H1 (cell line): Measurements from ENCODE around the gene RGS3. TPM values are rescaled to one million over a fixed set of nuclear protein-coding genes. Genes with fewer than 3 reads are reported as not detected.

Experiments
- CTCF ChIA-PET: fragments of 300-600 bp; sonication (Branson Sonifier 250); formaldehyde crosslinking; loops from one replicate; lab custom pipeline; 2021; ENCODE audit not compliant: partially characterized antibody; lab: Charles Lee
- POLR2A ChIA-PET: fragments of 300-600 bp; sonication (Branson Sonifier 250); formaldehyde crosslinking; loops from one replicate; lab custom pipeline; 2021; ENCODE audit warnings: inconsistent platforms; ENCODE audit not compliant: partially characterized antibody; lab: Charles Lee
- DNase-seq, 2 experiments: peaks; one replicate each; pipeline versions ENCODE4 v3.0.0 to v3.0.0-alpha.2; 2010 to 2022; ENCODE audit warnings: low spot score in 2 of 2, low read depth in 1 of 2, mixed read lengths in 1 of 2
- FAIRE-seq: peaks from 2 replicates; lab custom pipeline; 2011; peaks lifted over from hg19 to GRCh38; lab: Jason Lieb, UNC
- H2AFZ ChIP-seq: 2 replicates; pipeline ENCODE4 v1.8.1; 2012; ENCODE audit warnings: low read length, inconsistent platforms
- H2AK5ac ChIP-seq: 2 replicates; pipeline ENCODE4 v1.6.1; 2013; ENCODE audit warnings: low read depth, low read length
- H2BK120ac ChIP-seq: replicated peaks from 2 replicates; pipeline ENCODE3; 2013; ENCODE audit warnings: low read depth, low read length, inconsistent platforms
- H2BK12ac ChIP-seq: 2 replicates; pipeline ENCODE4 v1.6.1; 2013; ENCODE audit warnings: low read depth, low read length
- H2BK15ac ChIP-seq: 2 replicates; pipeline ENCODE4 v1.6.1; 2013; ENCODE audit warnings: low read length
- H2BK20ac ChIP-seq: 2 replicates; pipeline ENCODE4 v1.6.1; 2013; ENCODE audit warnings: low read length
- H2BK5ac ChIP-seq: 2 replicates; pipeline ENCODE4 v1.6.1; 2013; ENCODE audit warnings: low read depth, low read length
- H3K14ac ChIP-seq: 2 replicates; pipeline ENCODE4 v1.6.1; 2013; ENCODE audit warnings: inconsistent platforms; ENCODE audit not compliant: insufficient read length
- H3K18ac ChIP-seq: 2 replicates; pipeline ENCODE4 v1.6.1; 2013; ENCODE audit warnings: low read length; ENCODE audit errors: extremely low read depth
- H3K23ac ChIP-seq: 2 replicates; pipeline ENCODE4 v1.6.1; 2013; ENCODE audit warnings: inconsistent platforms; ENCODE audit not compliant: insufficient read length
- H3K23me2 ChIP-seq: 2 replicates; pipeline ENCODE4 v1.6.1; 2013; ENCODE audit warnings: low read depth, low read length
- H3K27ac ChIP-seq: 2 replicates; pipeline ENCODE4 v1.6.1; 2011; ENCODE audit warnings: low read depth, low read length, inconsistent platforms
- H3K27me3 ChIP-seq, 4 experiments: replicated peaks in 1 of 4; 1 replicate in 1 of 4; 2 replicates in 3 of 4; pipeline versions ENCODE4 v1.6.1 to v1.8.1; 2011 to 2013; ENCODE audit warnings: low read length in 3 of 4, mild to moderate bottlenecking in 3 of 4, inconsistent platforms in 2 of 4, mixed read lengths in 2 of 4, moderate library complexity in 1 of 4; ENCODE audit not compliant: control insufficient read depth in 3 of 4, insufficient read depth in 3 of 4; ENCODE audit errors: extremely low read depth in 1 of 4
- H3K36me3 ChIP-seq, 4 experiments: 2 replicates each; pipeline versions ENCODE4 v1.6.1 to v1.8.1; 2011 to 2013; ENCODE audit warnings: mild to moderate bottlenecking in 4 of 4, low read length in 3 of 4, moderate library complexity in 2 of 4, control low read depth in 1 of 4, inconsistent platforms in 1 of 4; ENCODE audit not compliant: insufficient read depth in 4 of 4, control insufficient read depth in 2 of 4
- H3K4ac ChIP-seq: replicated peaks from 2 replicates; pipeline ENCODE3; 2013; ENCODE audit warnings: low read length, low read depth, mixed read lengths, inconsistent platforms; ENCODE audit not compliant: insufficient read length
- H3K4me1 ChIP-seq, 4 experiments: replicated peaks in 1 of 4; 1 replicate in 1 of 4; 2 replicates in 3 of 4; pipeline versions ENCODE4 v1.6.1 to v1.8.1; 2011 to 2013; ENCODE audit warnings: low read length in 3 of 4, inconsistent platforms in 2 of 4, mixed read lengths in 1 of 4; ENCODE audit not compliant: insufficient read depth in 4 of 4, control insufficient read depth in 3 of 4
- H3K4me2 ChIP-seq, 2 experiments: 2 replicates each; pipeline versions ENCODE4 v1.6.1 to v1.8.1; 2011 to 2013; ENCODE audit warnings: low read depth in 2 of 2, low read length in 2 of 2, control low read depth in 1 of 2, inconsistent platforms in 1 of 2, mild to moderate bottlenecking in 1 of 2; ENCODE audit not compliant: insufficient read depth in 1 of 2
- H3K4me3 ChIP-seq, 4 experiments: fragments of 200-600, 300-600 bp in 1 of 4; sonication (generic), shearing (Covaris generic), sonication (Bioruptor Twin) in 1 of 4; 2 replicates each; pipeline versions ENCODE4 v1.5.1 to v1.8.1; 2011 to 2016; ENCODE audit warnings: low read length in 4 of 4, low read depth in 3 of 4, control low read depth in 2 of 4, inconsistent platforms in 2 of 4, mild to moderate bottlenecking in 2 of 4, mixed read lengths in 1 of 4, moderate library complexity in 1 of 4; ENCODE audit not compliant: insufficient read depth in 2 of 4; ENCODE audit errors: extremely low read depth in 1 of 4
- H3K56ac ChIP-seq: replicated peaks from 2 replicates; pipeline ENCODE3; 2013; ENCODE audit warnings: low read depth, mild to moderate bottlenecking, mixed read lengths, low read length, inconsistent platforms; ENCODE audit not compliant: insufficient read length
- H3K79me1 ChIP-seq: 2 replicates; pipeline ENCODE4 v1.6.1; 2013; ENCODE audit warnings: low read depth, low read length, control low read depth
- H3K79me2 ChIP-seq, 2 experiments: 2 replicates each; pipeline versions ENCODE4 v1.6.1 to v1.8.1; 2012 to 2013; ENCODE audit warnings: low read length in 2 of 2, mild to moderate bottlenecking in 2 of 2, inconsistent platforms in 1 of 2; ENCODE audit not compliant: insufficient read depth in 2 of 2, control insufficient read depth in 1 of 2
- H3K9ac ChIP-seq, 4 experiments: replicated peaks in 1 of 4; 1 replicate in 1 of 4; 2 replicates in 3 of 4; pipeline versions ENCODE4 v1.6.1 to v1.8.1; 2011 to 2013; ENCODE audit warnings: low read depth in 3 of 4, low read length in 3 of 4, control low read depth in 2 of 4, mild to moderate bottlenecking in 2 of 4, moderate library complexity in 2 of 4, inconsistent platforms in 1 of 4; ENCODE audit errors: extremely low read depth in 1 of 4
- H3K9me3 ChIP-seq, 2 experiments: 2 replicates each; pipeline versions ENCODE4 v1.6.1 to v1.8.1; 2012 to 2013; ENCODE audit warnings: mild to moderate bottlenecking in 2 of 2, moderate library complexity in 2 of 2, control low read depth in 1 of 2, inconsistent platforms in 1 of 2, low read depth in 1 of 2, low read length in 1 of 2, mixed read lengths in 1 of 2; ENCODE audit not compliant: insufficient read depth in 2 of 2
- H4K20me1 ChIP-seq, 2 experiments: replicated peaks in 1 of 2; 2 replicates each; pipeline versions ENCODE3 to v1.8.1; 2011 to 2013; ENCODE audit warnings: inconsistent platforms in 2 of 2, low read length in 2 of 2, mild to moderate bottlenecking in 1 of 2; ENCODE audit not compliant: insufficient read depth in 2 of 2, control insufficient read depth in 1 of 2
- H4K5ac ChIP-seq: 2 replicates; pipeline ENCODE4 v1.6.1; 2013; ENCODE audit warnings: low read length, low read depth, mixed read lengths, inconsistent platforms; ENCODE audit not compliant: insufficient read length
- H4K8ac ChIP-seq: 2 replicates; pipeline ENCODE4 v1.8.0; 2013; ENCODE audit warnings: mild to moderate bottlenecking, moderate library complexity, low read length, inconsistent platforms; ENCODE audit not compliant: insufficient read depth; ENCODE audit errors: extremely low read depth
- H4K91ac ChIP-seq: replicated peaks from 2 replicates; pipeline ENCODE3; 2013; ENCODE audit warnings: low read length, mixed read lengths, inconsistent platforms; ENCODE audit not compliant: insufficient read length
- KDM4A ChIP-seq: IDR thresholded peaks from one replicate; pipeline ENCODE4 v1.7.1; 2012; ENCODE audit warnings: low read depth, mild to moderate bottlenecking, moderate library complexity, low read length, inconsistent platforms; ENCODE audit not compliant: severe bottlenecking
- MAFK ChIP-seq: IDR thresholded peaks from 2 replicates; pipeline ENCODE4 v1.6.1; 2012; ENCODE audit warnings: low read depth, mild to moderate bottlenecking, improper control_type of control experiment, low read length
- NANOG ChIP-seq: IDR thresholded peaks from 2 replicates; pipeline ENCODE4 v1.6.1; 2011; ENCODE audit warnings: low read length, low read depth, mild to moderate bottlenecking, inconsistent platforms; ENCODE audit not compliant: insufficient read depth, poor library complexity, severe bottlenecking
- POU5F1 ChIP-seq: IDR thresholded peaks from 2 replicates; pipeline ENCODE4 v1.6.1; 2011; ENCODE audit warnings: low read depth, mild to moderate bottlenecking, low read length, moderate library complexity
- WGBS, 2 experiments: shearing (Covaris generic) in 1 of 2; methylation state at CpG; one replicate each; pipeline versions ENCODE4 v1.1.6 to v1.1.7; 2013 to 2015; ENCODE audit warnings: low lambda C conversion rate in 2 of 2, mixed read lengths in 2 of 2, inconsistent platforms in 1 of 2, low coverage in 1 of 2, missing lambda C conversion rate in 1 of 2; ENCODE audit not compliant: insufficient replicate concordance in 2 of 2, insufficient coverage in 1 of 2, insufficient read length in 1 of 2; ENCODE audit errors: extremely low coverage in 1 of 2, missing lambda C conversion rate in 1 of 2; 5-methylcytosine and 5-hydroxymethylcytosine counted together
- polyA plus RNA-seq, 7 experiments: library from polyadenylated mRNA; depleted of rRNA in 3 of 7; stranded (reverse) in 5 of 7; unstranded in 2 of 7; fragments of >200 nt in 5 of 7; fragments of 200-250 nt in 2 of 7; gene quantifications; 1 replicate in 5 of 7; 2 replicates in 1 of 7; 4 replicates in 1 of 7; pipeline versions ENCODE4 v1.2.1 to v1.2.3, GENCODE V29; 2011 to 2013; ENCODE audit warnings: missing spikeins in 2 of 7, mixed read lengths in 2 of 7
- total RNA-seq: library from RNA; stranded (reverse); fragmentation: NEBNext Ultra II Directional; extraction: Animal tissue kit (Norgen Biotek cat#: 25700); gene quantifications from 2 replicates; pipeline ENCODE4 v1.2.1, GENCODE V29; 2021

Gene RGS3
- total and polyA plus RNA-seq, 2 of the 8 experiments (the other 6 are each of a cell fraction or from before 2014, with no cell fraction given) = 12.6 to 18.2 TPM

- H2BK20ac ChIP-seq = no peak overlapping the region
- no peak overlapping the region for H2AFZ ChIP-seq
- no peaks in the 10 kb centered on the region for H3K79me1 ChIP-seq
- H3K4ac ChIP-seq = no peak overlapping the region
- H2BK5ac ChIP-seq = no peak overlapping the region
- no peaks in the 10 kb centered on the region for H3K79me2 ChIP-seq
- no peak for FAIRE-seq
- H2BK120ac ChIP-seq = no peak overlapping the region
- H4K8ac ChIP-seq = no peak overlapping the region
- H3K4me1 ChIP-seq = peaks cover 0 to 5% (median 2%) of the 10 kb centered on the region in 4 experiments; a peak in 3 of 7 replicates
- no peaks in the 10 kb centered on the region for H4K20me1 ChIP-seq
- no peak overlapping the region for H3K56ac ChIP-seq
- CTCF ChIA-PET = interaction anchor here (0.9 to 1.8 kb wide), 5 partner anchors 10 to 115 kb away, joined by 3 to 6 read pairs (median 4); no protein-coding TSS in a partner anchor
- no peak overlapping the region for H3K23ac ChIP-seq
- H3K9ac ChIP-seq = no peak overlapping the region
- no peaks in the 10 kb centered on the region for H3K9me3 ChIP-seq
- 95% methylated on average over 4 of the region's 4 CpGs; no CpG with 5 or more reads in 1 of the 2 experiments for WGBS, 2 experiments
- no peak for TF ChIP-seq NANOG
- TF ChIP-seq POU5F1 = no peak
- TF ChIP-seq MAFK = no peak
- TF ChIP-seq KDM4A = no peak
- H3K14ac ChIP-seq = no peak overlapping the region
- peak in 1 of 2 experiments; percentile 34 for DNase-seq
- no peak overlapping the region for H3K27ac ChIP-seq
- H3K36me3 ChIP-seq = no peaks in the 10 kb centered on the region
- no peak overlapping the region for H2AK5ac ChIP-seq
- no peaks in the 10 kb centered on the region for H3K27me3 ChIP-seq
- H3K23me2 ChIP-seq = no peaks in the 10 kb centered on the region
- no peak overlapping the region for H2BK12ac ChIP-seq
- no peak overlapping the region for H3K18ac ChIP-seq
- H2BK15ac ChIP-seq = 0 out of 2 replicates have a peak overlapping the region, but pooled peaks have one; percentile 61
- H4K5ac ChIP-seq = no peak overlapping the region
- POLR2A ChIA-PET = no interaction called here
- no peak overlapping the region for H3K4me2 ChIP-seq
- H3K4me3 ChIP-seq = no peak overlapping the region
- no peak overlapping the region for H4K91ac ChIP-seq
Measured at GRCh38 chr9:113476511-113476916, 13.0 kb downstream of the RGS3 start.
